Ascending aorta (tissue), 2 donors: ENCODE results near the gene NPTXR. TPM values are rescaled to one million over a fixed set of nuclear protein-coding genes. Genes with fewer than 3 reads are reported as not detected.

Experiments used
- DNase-seq, 2 donors: peaks; one replicate each; pipeline ENCODE4 v3.0.0-alpha.2; 2019; ENCODE audit warnings: low spot score in 2 of 2
- H3K27ac ChIP-seq, 2 donors: fragments of 200-600 bp; sonication (generic); one replicate each; pipeline ENCODE4 v1.5.1; 2016 to 2017; ENCODE audit warnings: mild to moderate bottlenecking in 1 of 2
- H3K27me3 ChIP-seq: fragments of 200-600 bp; sonication (generic); one replicate; pipeline ENCODE4 v1.5.1; 2017
- H3K36me3 ChIP-seq, 2 donors: fragments of 200-600 bp; sonication (generic); one replicate each; pipeline ENCODE4 v1.5.1; 2016
- H3K4me1 ChIP-seq, 2 donors: fragments of 200-600 bp; sonication (generic); one replicate each; pipeline ENCODE4 v1.5.1; 2016 to 2017; ENCODE audit warnings: mild to moderate bottlenecking in 1 of 2
- H3K4me3 ChIP-seq, 2 donors: fragments of 200-600 bp; sonication (generic); one replicate each; pipeline ENCODE4 v1.5.1; 2016 to 2017; ENCODE audit warnings: mild to moderate bottlenecking in 1 of 2
- H3K9me3 ChIP-seq, 2 donors: fragments of 200-600 bp; sonication (generic); one replicate each; pipeline ENCODE4 v1.5.1; 2016
- CTCF ChIP-seq, 3 experiments: fragments of 200-600 bp in 2 of 3; fragments of 450-650 bp in 1 of 3; sonication (generic) in 2 of 3; IDR thresholded peaks; one replicate each; pipeline ENCODE4 v1.5.1; 2016 to 2019; ENCODE audit warnings: antibody characterized with exemption in 3 of 3, mild to moderate bottlenecking in 1 of 3, moderate library complexity in 1 of 3
- intact Hi-C: fragments of 100-400 bp; cut with DNase I; formaldehyde crosslinking; loops from one replicate; pipeline ENCODE4 v1.15.1; 2023
- total RNA-seq: library from RNA; depleted of rRNA; stranded (reverse); fragments of >200 nt; gene quantifications from one replicate; pipeline ENCODE4 v1.1.0, GENCODE V29; 2016

Gene NPTXR
- total RNA-seq, 1 donor from 2014 or later: 46.3 TPM

GRCh38 chr22:38865201-38866023 is 21.6 kb upstream of the NPTXR start:
- Histone ChIP-seq H3K27ac (peak overlapping the region; percentile 43 to 74), H3K36me3 (peaks cover 21 to 38% of the 10 kb centered on the region in 2 donors), H3K4me1 (peaks cover 28 to 69% of the 10 kb centered on the region in 2 donors), H3K9me3 (no peaks in the 10 kb centered on the region), H3K27me3 (no peaks in the 10 kb centered on the region), H3K4me3 (peak overlapping the region in 1 of 2 donors; percentile 23)
- intact Hi-C loops: no loop called here
- TF ChIP-seq CTCF (IDR thresholded peaks at IDR 0.05): no peak
- peak in 1 of 2 donors; percentile 58 for DNase-seq

GRCh38 chr22:38864361-38865191 is 20.7 kb upstream of the NPTXR start:
- TF ChIP-seq CTCF (IDR thresholded peaks at IDR 0.05): no peak
- Histone ChIP-seq H3K4me3 (peak overlapping the region in 1 of 2 donors; percentile 23), H3K9me3 (no peaks in the 10 kb centered on the region), H3K27ac (peak overlapping the region; percentile 43 to 74), H3K27me3 (no peaks in the 10 kb centered on the region), H3K4me1 (peaks cover 24 to 64% of the 10 kb centered on the region in 2 donors), H3K36me3 (peaks cover 21 to 38% of the 10 kb centered on the region in 2 donors)
- DNase-seq: peak in 1 of 2 donors; percentile 78
- intact Hi-C loops: loop anchor here (5.0 kb wide), 2 partner anchors 72 to 97 kb away; partner anchors contain the start of gene DNAL4

- DNase-seq: peak in 1 of 2 donors; percentile 60
- Histone ChIP-seq H3K27ac (peak overlapping the region; percentile 19 to 43), H3K27me3 (no peaks in the 10 kb centered on the region), H3K4me1 (peaks cover 20 to 54% of the 10 kb centered on the region in 2 donors), H3K4me3 (no peak overlapping the region), H3K9me3 (no peaks in the 10 kb centered on the region), H3K36me3 (peaks cover 21 to 38% of the 10 kb centered on the region in 2 donors)
- intact Hi-C loops: loop anchor here (2.0 to 5.0 kb wide), 3 partner anchors 71 to 255 kb away; partner anchors contain the start of gene DNAL4
- TF ChIP-seq CTCF (IDR thresholded peaks at IDR 0.05): no peak
Observed at GRCh38 chr22:38863531-38864131, 19.8 kb upstream of the NPTXR start.

GRCh38 chr22:38862375-38863329 is 18.8 kb upstream of the NPTXR start:
- peak in 1 of 2 donors; percentile 85 for DNase-seq
- no peaks in the 10 kb centered on the region for H3K9me3 ChIP-seq
- H3K27me3 ChIP-seq: no peaks in the 10 kb centered on the region
- H3K27ac ChIP-seq: no peak overlapping the region
- no peak overlapping the region for H3K4me3 ChIP-seq
- H3K4me1 ChIP-seq: peaks cover 20 to 50% of the 10 kb centered on the region in 2 donors
- H3K36me3 ChIP-seq: peaks cover 16 to 29% of the 10 kb centered on the region in 2 donors
- TF ChIP-seq CTCF (IDR thresholded peaks at IDR 0.05): no peak
- intact Hi-C loops: loop anchor here (2.0 to 5.0 kb wide), 3 partner anchors 70 to 256 kb away; partner anchors contain the start of gene DNAL4
